HPDE6-E6E7 (cell line): ENCODE results near the gene ARHGEF25.
"Not testable (repeated sequence)": the region's sequence is repeated elsewhere in the genome, so short reads cannot be mapped to it uniquely, and the experiment has no call there.

Experiments
- DNase-seq: peaks from one replicate; pipeline ENCODE4 v3.0.0; 2011; ENCODE audit warnings: missing footprints; ENCODE audit errors: extremely low spot score

Gene ARHGEF25

GRCh38 chr12:57585156-57585555 is 26.1 kb upstream of the ARHGEF25 start:
- no peak for DNase-seq

GRCh38 chr12:57586128-57586527 is 25.1 kb upstream of the ARHGEF25 start:
- DNase-seq, result no peak

- DNase-seq, result no peak
These were observed 24.3 kb upstream of the ARHGEF25 start for GRCh38 chr12:57586832-57587429.

GRCh38 chr12:57588951-57589610 is 22.2 kb upstream of the ARHGEF25 start:
- not testable (repeated sequence) for DNase-seq

GRCh38 chr12:57590479-57590863 is 20.8 kb upstream of the ARHGEF25 start:
- DNase-seq, result no peak

GRCh38 chr12:57590864-57591781 is 20.1 kb upstream of the ARHGEF25 start, which contains the start of gene PIP4K2C:
Gene PIP4K2C, plus strand, starts transcription at chr12:57591192. Its CDS starts 98 bp downstream, at chr12:57591290.
- DNase-seq, result peak; percentile 92

- no peak for DNase-seq
These were observed 19.4 kb upstream of the ARHGEF25 start for GRCh38 chr12:57591782-57592325.

- no peak for DNase-seq
These were observed 18.6 kb upstream of the ARHGEF25 start for GRCh38 chr12:57592551-57593165.

GRCh38 chr12:57593187-57593586 is 18.0 kb upstream of the ARHGEF25 start:
- DNase-seq, result no peak

GRCh38 chr12:57600395-57600794 is 10.8 kb upstream of the ARHGEF25 start:
- DNase-seq, result no peak

- DNase-seq, result no peak
These were observed 8.7 kb upstream of the ARHGEF25 start for GRCh38 chr12:57602544-57602943.

GRCh38 chr12:57603324-57603723 is 7.9 kb upstream of the ARHGEF25 start:
- DNase-seq, result no peak

- no peak for DNase-seq
These were observed 7.3 kb upstream of the ARHGEF25 start for GRCh38 chr12:57603815-57604453.

GRCh38 chr12:57604454-57604991 is 6.7 kb upstream of the ARHGEF25 start, which contains the start of gene DTX3:
Gene DTX3, plus strand, starts transcription at chr12:57604824. Its CDS starts 1,694 bp downstream, at chr12:57606518.
- no peak for DNase-seq

- DNase-seq, result no peak
These were observed 6.0 kb upstream of the ARHGEF25 start for GRCh38 chr12:57604992-57605810.

GRCh38 chr12:57605811-57606311 is 5.4 kb upstream of the ARHGEF25 start:
- no peak for DNase-seq

GRCh38 chr12:57606399-57606798 is 4.8 kb upstream of the ARHGEF25 start:
- DNase-seq, result no peak

GRCh38 chr12:57606821-57607220 is 4.4 kb upstream of the ARHGEF25 start:
- no peak for DNase-seq

GRCh38 chr12:57607958-57608663 is 3.1 kb upstream of the ARHGEF25 start:
- no peak for DNase-seq
